Endothelial cell of umbilical vein (primary cell): Measurements from ENCODE around the gene MISP3.

Source experiments
- CTCF ChIP-seq, 2 donors: IDR thresholded peaks; 1 replicate in 1 of 2; 2 replicates in 1 of 2; pipeline ENCODE4 v1.5.1; 2011; ENCODE audit warnings: low read length in 2 of 2, mild to moderate bottlenecking in 2 of 2, moderate library complexity in 2 of 2, control low read depth in 1 of 2, inconsistent platforms in 1 of 2, low read depth in 1 of 2; ENCODE audit not compliant: insufficient read depth in 1 of 2; ENCODE audit errors: extremely low read depth in 1 of 2
- EZH2 ChIP-seq: IDR thresholded peaks from 2 replicates; pipeline ENCODE4 v1.6.1; 2012; ENCODE audit warnings: borderline replicate concordance, low read depth, mild to moderate bottlenecking, moderate library complexity, low read length, inconsistent platforms; ENCODE audit not compliant: severe bottlenecking
- JUN ChIP-seq: IDR thresholded peaks from 2 replicates; pipeline ENCODE4 v1.6.1; 2011; ENCODE audit warnings: borderline replicate concordance, low read depth; ENCODE audit not compliant: insufficient read length, insufficient read depth
- POLR2A ChIP-seq: IDR thresholded peaks from 2 replicates; pipeline ENCODE4 v1.6.1; 2012; ENCODE audit warnings: low read depth, mild to moderate bottlenecking, control low read depth, low read length

- TF ChIP-seq CTCF (IDR thresholded peaks at IDR 0.05; ENCODE audit: extremely low read depth in 1 of 2, insufficient read depth in 1 of 2, low read depth in 1 of 2, low read length in 2 of 2) (peak in 1 of 2 donors; percentile 48), EZH2 (no peak), POLR2A (no peak), JUN (no peak)
These were observed 49.0 kb upstream of the MISP3 start for GRCh38 chr19:14023404-14024235.
